Daoy (cell line): ENCODE data around the gene OR8S1. TPM values are rescaled to one million over a fixed set of nuclear protein-coding genes. Genes with fewer than 3 reads are reported as not detected.

ENCODE experiments used
- DNase-seq: peaks from one replicate; pipeline ENCODE4 v3.0.0-alpha.2; 2015; ENCODE audit warnings: low read depth
- total RNA-seq: library from RNA; depleted of rRNA; stranded (reverse); fragments of >200 nt; shearing (Covaris generic); gene quantifications from 2 replicates; pipeline ENCODE4 v1.2.3, GENCODE V29; 2014; rRNA removed

Gene OR8S1
- total RNA-seq, 1 experiment from 2014 or later: not detected

DNA sequence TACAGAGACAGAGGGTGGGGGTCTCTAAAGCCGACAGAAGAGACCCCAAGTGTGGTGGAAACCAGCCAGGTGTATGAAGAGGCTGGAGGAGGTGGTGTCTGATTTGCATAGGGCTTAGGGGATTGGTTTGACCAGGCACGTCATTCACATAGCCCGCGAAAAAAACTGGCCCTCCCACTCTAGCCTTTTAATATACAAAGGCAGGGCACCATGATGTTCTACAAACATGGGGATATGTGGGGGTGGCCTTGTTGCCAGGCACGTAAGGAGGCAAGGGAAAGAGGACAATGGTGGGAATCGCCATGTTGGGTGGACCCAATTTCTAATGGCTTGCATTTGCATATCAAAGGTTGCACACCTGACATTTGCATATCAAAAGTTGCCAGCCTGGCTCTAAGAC lies 31.2 kb downstream of the OR8S1 start:
- DNase-seq: no peak

DNA sequence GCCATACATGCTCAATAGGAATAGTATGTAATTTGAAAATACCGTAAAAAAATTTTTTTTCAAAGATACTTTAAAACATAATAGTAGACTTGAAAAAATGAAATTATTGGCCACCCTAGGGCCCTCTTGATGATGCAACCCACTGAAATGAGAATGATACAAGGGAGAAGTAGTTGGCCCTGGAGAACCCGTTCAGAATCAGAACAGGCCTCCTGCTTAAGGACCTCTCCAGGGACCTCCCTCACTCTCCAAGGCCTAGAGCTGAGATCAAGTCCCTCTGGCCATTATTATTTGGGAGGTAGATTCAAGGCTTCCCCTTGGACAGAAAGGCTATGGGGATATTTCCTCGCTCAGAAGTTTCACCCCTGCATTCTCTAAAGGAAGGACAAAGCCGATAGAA lies 32.5 kb downstream of the OR8S1 start:
- no peak for DNase-seq

DNA sequence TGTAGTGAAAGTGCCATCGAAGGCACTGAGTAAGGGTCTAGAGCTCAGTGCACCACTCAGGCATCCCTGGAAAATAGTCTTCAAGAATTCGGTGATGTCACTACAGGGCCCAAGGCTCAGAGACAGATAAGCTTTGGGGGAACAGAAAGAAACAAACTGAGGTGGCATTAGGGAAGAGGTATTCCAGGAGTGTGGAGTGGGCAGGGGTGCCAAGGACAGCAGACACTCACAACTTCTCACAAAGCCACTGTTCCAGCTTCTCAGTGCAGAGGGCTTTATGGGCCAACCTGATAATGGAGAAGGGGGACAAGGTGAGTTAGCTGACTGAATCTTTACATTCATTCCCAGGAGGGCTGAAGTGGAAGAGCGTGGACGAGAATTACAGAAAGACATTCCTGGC lies 42.3 kb downstream of the OR8S1 start:
- no peak for DNase-seq

DNA sequence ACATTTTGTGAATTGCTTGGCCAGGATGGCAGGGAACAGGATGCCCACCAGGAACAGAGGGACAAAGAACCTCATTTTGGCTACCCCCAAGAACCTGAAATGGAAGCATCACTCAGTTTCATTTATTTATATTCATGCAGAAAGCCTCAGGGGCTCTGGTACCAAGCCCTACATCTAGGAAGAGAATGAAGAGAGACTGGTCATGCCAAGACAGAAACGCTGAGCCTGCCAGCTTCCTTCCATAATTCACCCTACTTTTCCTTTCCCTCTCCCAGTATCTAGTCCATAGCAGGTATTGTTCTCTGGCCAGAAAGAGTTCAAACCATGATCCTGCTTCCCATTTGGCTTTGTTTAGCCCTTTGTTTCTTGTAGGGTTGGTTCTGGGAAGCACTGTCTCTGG lies 44.5 kb downstream of the OR8S1 start, which contains the start of gene LALBA:
TSS of gene LALBA (minus strand) at position 101 of the 400 bp plus-strand sequence. CDS start at position 75, 26 bp downstream.
- DNase-seq: no peak

DNA sequence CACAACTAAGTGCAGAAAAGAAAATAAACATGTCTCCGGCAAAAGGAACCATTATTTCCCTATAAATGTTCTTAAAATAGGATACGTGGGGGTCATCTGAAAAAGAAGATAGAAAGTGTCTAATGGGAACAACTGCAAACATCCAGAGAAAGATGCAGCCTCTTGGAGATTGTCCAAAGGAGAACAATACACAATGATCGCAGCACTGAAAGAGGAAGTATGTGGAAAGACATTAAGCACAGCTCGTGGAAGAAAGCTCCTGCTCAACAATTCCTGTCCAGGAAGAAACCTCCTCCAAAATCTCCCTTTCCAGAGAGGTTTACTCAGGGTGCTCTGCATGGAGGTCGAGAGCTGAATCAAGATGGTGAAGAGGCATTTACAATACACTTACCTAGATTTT lies 46.9 kb downstream of the OR8S1 start:
- no peak for DNase-seq

Other genes with a start within 250 kb of the OR8S1 start
- 11.1 and 12.2 TPM in 2 replicates for gene ZNF641, start 174.7 kb upstream of the OR8S1 start, total RNA-seq
- gene ANP32D, start 53.1 kb upstream of the OR8S1 start, total RNA-seq: not detected in 2 replicates
- gene C12orf54, start 43.1 kb upstream of the OR8S1 start, total RNA-seq: not detected in 2 replicates
- gene LALBA, start 44.4 kb downstream of the OR8S1 start, total RNA-seq: not detected in 2 replicates
- 114 and 119 TPM in 2 replicates for gene KANSL2, start 156.6 kb downstream of the OR8S1 start, total RNA-seq
- gene CCNT1, start 191.1 kb downstream of the OR8S1 start, total RNA-seq: 25.4 and 25.7 TPM in 2 replicates